GM12891 (cell line): ENCODE results near the gene DUSP8.

Source experiments
- POLR2A ChIP-seq: IDR thresholded peaks from 2 replicates; pipeline ENCODE4 v1.6.1; 2011; ENCODE audit warnings: low read depth, low read length, control low read depth
- POLR2AphosphoS5 ChIP-seq: IDR thresholded peaks from 2 replicates; pipeline ENCODE4 v1.6.1; 2011; ENCODE audit warnings: low read depth, low read length, control low read depth
- POU2F2 ChIP-seq: IDR thresholded peaks from 2 replicates; pipeline ENCODE4 v1.6.1; 2011; ENCODE audit warnings: low read depth, mild to moderate bottlenecking, control low read depth, low read length, moderate library complexity
- SPI1 ChIP-seq: IDR thresholded peaks from 2 replicates; pipeline ENCODE4 v1.6.1; 2011; ENCODE audit warnings: low read depth, low read length, control low read depth
- TAF1 ChIP-seq: IDR thresholded peaks from 2 replicates; pipeline ENCODE4 v1.6.1; 2011; ENCODE audit warnings: low read depth, low read length, control low read depth

GRCh38 chr11:1516273-1517067 is 55.6 kb downstream of the DUSP8 start:
- TF ChIP-seq POLR2A, result no peak
- TF ChIP-seq POLR2AphosphoS5, result no peak
- no peak for TF ChIP-seq TAF1
- no peak for TF ChIP-seq SPI1
- TF ChIP-seq POU2F2, result no peak
